PC-3 (cell line): Measurements from ENCODE around the gene CNTRL.

Experiments
- EZH2 ChIP-seq: fragments of 300-600 bp; sonication (generic); IDR thresholded peaks from one replicate; pipeline ENCODE4 v1.6.1; 2017; ENCODE audit warnings: antibody characterized with exemption, mild to moderate bottlenecking, low read length; ENCODE audit not compliant: unreplicated experiment
- TF ChIP-seq, protein P1 (sequence below): fragments of 300-600 bp; sonication (generic); conservative IDR thresholded peaks from 2 replicates; pipeline ENCODE4 v1.5.1; 2017; ENCODE audit warnings: antibody characterized with exemption, low read depth, mild to moderate bottlenecking, low read length

GRCh38 chr9:121120386-121120785 is 45.6 kb downstream of the CNTRL start:
- TF ChIP-seq, protein P1, sequence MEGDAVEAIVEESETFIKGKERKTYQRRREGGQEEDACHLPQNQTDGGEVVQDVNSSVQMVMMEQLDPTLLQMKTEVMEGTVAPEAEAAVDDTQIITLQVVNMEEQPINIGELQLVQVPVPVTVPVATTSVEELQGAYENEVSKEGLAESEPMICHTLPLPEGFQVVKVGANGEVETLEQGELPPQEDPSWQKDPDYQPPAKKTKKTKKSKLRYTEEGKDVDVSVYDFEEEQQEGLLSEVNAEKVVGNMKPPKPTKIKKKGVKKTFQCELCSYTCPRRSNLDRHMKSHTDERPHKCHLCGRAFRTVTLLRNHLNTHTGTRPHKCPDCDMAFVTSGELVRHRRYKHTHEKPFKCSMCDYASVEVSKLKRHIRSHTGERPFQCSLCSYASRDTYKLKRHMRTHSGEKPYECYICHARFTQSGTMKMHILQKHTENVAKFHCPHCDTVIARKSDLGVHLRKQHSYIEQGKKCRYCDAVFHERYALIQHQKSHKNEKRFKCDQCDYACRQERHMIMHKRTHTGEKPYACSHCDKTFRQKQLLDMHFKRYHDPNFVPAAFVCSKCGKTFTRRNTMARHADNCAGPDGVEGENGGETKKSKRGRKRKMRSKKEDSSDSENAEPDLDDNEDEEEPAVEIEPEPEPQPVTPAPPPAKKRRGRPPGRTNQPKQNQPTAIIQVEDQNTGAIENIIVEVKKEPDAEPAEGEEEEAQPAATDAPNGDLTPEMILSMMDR = no peak
- TF ChIP-seq EZH2 = no peak
